Gastroesophageal sphincter (tissue), 4 donors: ENCODE data around the gene FCMR. TPM values are rescaled to one million over a fixed set of nuclear protein-coding genes. Genes with fewer than 3 reads are reported as not detected.

Experiments used
- ATAC-seq: fragments of 150-250 bp; one replicate; pipeline ENCODE4 v1.9.1; 2016; ENCODE audit warnings: mild to moderate bottlenecking, moderate library complexity
- H3K27ac ChIP-seq, 4 donors: fragments of 200-600 bp; sonication (generic) in 3 of 4; 1 replicate in 3 of 4; 2 replicates in 1 of 4; pipeline ENCODE4 v1.5.1; 2016 to 2019
- H3K27me3 ChIP-seq: fragments of 200-600 bp; sonication (generic); one replicate; pipeline ENCODE4 v1.5.1; 2019
- H3K36me3 ChIP-seq, 2 donors: fragments of 200-600 bp; sonication (generic); one replicate each; pipeline ENCODE4 v1.5.1; 2019; ENCODE audit warnings: control low read depth in 1 of 2
- H3K4me1 ChIP-seq, 3 donors: fragments of 200-600 bp; sonication (generic); 1 replicate in 2 of 3; 2 replicates in 1 of 3; pipeline ENCODE4 v1.5.1; 2016 to 2019; ENCODE audit warnings: control low read depth in 2 of 3
- H3K4me3 ChIP-seq, 2 donors: fragments of 200-600 bp; sonication (generic); one replicate each; pipeline ENCODE4 v1.5.1; 2019; ENCODE audit warnings: mild to moderate bottlenecking in 1 of 2, moderate library complexity in 1 of 2
- H3K9me3 ChIP-seq, 3 donors: fragments of 200-600 bp; sonication (generic); one replicate each; pipeline ENCODE4 v1.5.1; 2017 to 2019; ENCODE audit warnings: control low read depth in 2 of 3
- CTCF ChIP-seq, 4 experiments: fragments of 200-600 bp in 2 of 4; fragments of 450-650 bp in 2 of 4; sonication (generic) in 1 of 4; IDR thresholded peaks; one replicate each; pipeline ENCODE4 v1.5.1; 2017 to 2019; ENCODE audit warnings: antibody characterized with exemption in 4 of 4, mild to moderate bottlenecking in 2 of 4, moderate library complexity in 2 of 4
- EP300 ChIP-seq: sonication (generic); formaldehyde crosslinking; IDR thresholded peaks from one replicate; pipeline ENCODE4 v1.6.1; 2017; ENCODE audit warnings: antibody characterized with exemption, mild to moderate bottlenecking
- POLR2A ChIP-seq, 2 donors: fragments of 450-650 bp; IDR thresholded peaks; one replicate each; pipeline ENCODE4 v1.6.1; 2017; ENCODE audit warnings: antibody characterized with exemption in 2 of 2, mild to moderate bottlenecking in 2 of 2, moderate library complexity in 1 of 2
- POLR2AphosphoS5 ChIP-seq: sonication (generic); formaldehyde crosslinking; IDR thresholded peaks from one replicate; pipeline ENCODE4 v1.6.1; 2017; ENCODE audit warnings: antibody characterized with exemption
- WGBS, 2 donors: methylation state at CpG; one replicate each; pipeline ENCODE4 v1.1.5; 2018; ENCODE audit warnings: low coverage in 1 of 2; 5-methylcytosine and 5-hydroxymethylcytosine counted together
- total RNA-seq, 4 donors: library from RNA; depleted of rRNA; stranded (reverse); fragments of >200 nt; gene quantifications; one replicate each; pipeline ENCODE4 v1.1.0, GENCODE V29; 2016

The FCMR gene
- total RNA-seq, 4 donors from 2014 or later: 1.0 to 4.1 (median 1.6) TPM; not detected in 1

- Histone ChIP-seq H3K27me3 (peaks cover 28% of the 10 kb centered on the region), H3K9me3 (no peaks in the 10 kb centered on the region), H3K4me1 (no peaks in the 10 kb centered on the region), H3K36me3 (no peaks in the 10 kb centered on the region), H3K27ac (no peak overlapping the region), H3K4me3 (no peak overlapping the region)
- no peak for TF ChIP-seq CTCF (IDR thresholded peaks at IDR 0.05)
- TF ChIP-seq EP300: no peak
- TF ChIP-seq POLR2A (IDR thresholded peaks at IDR 0.05): no peak
- TF ChIP-seq POLR2AphosphoS5: no peak
- WGBS, 2 donors: 63 to 82% methylated on average over 3 to 7 of the region's 7 CpGs
- ATAC-seq: no peak
Observed at GRCh38 chr1:206900149-206900548, 21.6 kb downstream of the FCMR start.

- no peaks in the 10 kb centered on the region for H3K36me3 ChIP-seq
- TF ChIP-seq CTCF (IDR thresholded peaks at IDR 0.05) (no peak), POLR2A (IDR thresholded peaks at IDR 0.05) (no peak), POLR2AphosphoS5 (no peak), EP300 (no peak)
- WGBS, 2 donors: 65 to 100% methylated on average over 2 to 5 of the region's 5 CpGs
- H3K27me3 ChIP-seq: peaks cover 31% of the 10 kb centered on the region
- no peaks in the 10 kb centered on the region for H3K4me1 ChIP-seq
- no peak overlapping the region for H3K27ac ChIP-seq
- H3K4me3 ChIP-seq: no peak overlapping the region
- no peak for ATAC-seq
- no peaks in the 10 kb centered on the region for H3K9me3 ChIP-seq
Observed at GRCh38 chr1:206899717-206900116, 22.0 kb downstream of the FCMR start.

- Histone ChIP-seq H3K27ac (no peak overlapping the region), H3K36me3 (no peaks in the 10 kb centered on the region), H3K4me3 (no peak overlapping the region), H3K9me3 (no peaks in the 10 kb centered on the region), H3K27me3 (peaks cover 31% of the 10 kb centered on the region), H3K4me1 (no peaks in the 10 kb centered on the region)
- 78 to 80% methylated on average over 1 to 6 of the region's 13 CpGs for WGBS, 2 donors
- TF ChIP-seq EP300: no peak
- no peak for TF ChIP-seq POLR2AphosphoS5
- TF ChIP-seq CTCF (IDR thresholded peaks at IDR 0.05): no peak
- ATAC-seq: no peak
Observed at GRCh38 chr1:206898915-206899431, 22.8 kb downstream of the FCMR start.

- WGBS, 2 donors: 69 to 78% methylated on average over 7 to 11 of the region's 11 CpGs
- H3K4me3 ChIP-seq: no peak overlapping the region
- no peaks in the 10 kb centered on the region for H3K36me3 ChIP-seq
- peaks cover 31% of the 10 kb centered on the region for H3K27me3 ChIP-seq
- no peak overlapping the region for H3K27ac ChIP-seq
- no peaks in the 10 kb centered on the region for H3K9me3 ChIP-seq
- no peak for ATAC-seq
- H3K4me1 ChIP-seq: no peaks in the 10 kb centered on the region
- no peak for TF ChIP-seq POLR2AphosphoS5
- no peak for TF ChIP-seq EP300
- TF ChIP-seq POLR2A (IDR thresholded peaks at IDR 0.05): no peak
- TF ChIP-seq CTCF (IDR thresholded peaks at IDR 0.05): no peak
Observed at GRCh38 chr1:206898089-206898914, 23.4 kb downstream of the FCMR start.

GRCh38 chr1:206897175-206897574 lies 24.6 kb downstream of the FCMR start, which contains the start of gene IL24:
IL24 (plus strand) TSS chr1:206897443; CDS start chr1:206897833, 390 bp downstream.
- H3K36me3 ChIP-seq: no peaks in the 10 kb centered on the region
- TF ChIP-seq CTCF (IDR thresholded peaks at IDR 0.05): no peak
- TF ChIP-seq POLR2A (IDR thresholded peaks at IDR 0.05): no peak
- no peak for TF ChIP-seq EP300
- no peak for TF ChIP-seq POLR2AphosphoS5
- no peak within 1 kb of the TSS for H3K27ac ChIP-seq
- H3K4me1 ChIP-seq: no peaks in the 10 kb centered on the region
- no peak within 1 kb of the TSS for H3K4me3 ChIP-seq
- H3K9me3 ChIP-seq: no peaks in the 10 kb centered on the region
- no peak for ATAC-seq
- peaks cover 31% of the 10 kb centered on the region for H3K27me3 ChIP-seq
- 49 to 57% methylated on average over 2 to 4 of the region's 4 CpGs for WGBS, 2 donors
